K562 (cell line): ENCODE data around the gene ARHGAP26. TPM values are rescaled to one million over a fixed set of nuclear protein-coding genes. Genes with fewer than 3 reads are reported as not detected.

Experiments
- ARHGAP35 ChIP-seq: fragments of 450-650 bp; IDR thresholded peaks from 2 replicates; pipeline ENCODE4 v1.6.1; 2018; ENCODE audit not compliant: partially characterized antibody
- CTBP1 ChIP-seq: fragments of 450-650 bp; IDR thresholded peaks from 2 replicates; pipeline ENCODE4 v1.6.1; 2016; ENCODE audit warnings: borderline replicate concordance
- EHMT2 ChIP-seq: fragments of 450-650 bp; IDR thresholded peaks from 2 replicates; pipeline ENCODE4 v1.6.1; 2018; ENCODE audit warnings: antibody characterized with exemption
- ETV1 ChIP-seq: fragments of 450-650 bp; conservative IDR thresholded peaks from 2 replicates; pipeline ENCODE4 v1.6.1; 2016; ENCODE audit warnings: missing genetic modification characterization, control low read depth, low read depth, missing compliant biosample characterization
- FOXJ2 ChIP-seq: fragments of 200-800 bp; sonication (Bioruptor generic); IDR thresholded peaks from 2 replicates; pipeline ENCODE4 v1.6.1; 2016; ENCODE audit warnings: missing genetic modification characterization, missing compliant biosample characterization
- JUND ChIP-seq, 2 experiments: IDR thresholded peaks; 2 replicates in 1 of 2; 3 replicates in 1 of 2; pipeline ENCODE4 v1.6.1; 2011; ENCODE audit warnings: borderline replicate concordance in 2 of 2, low read depth in 2 of 2, low read length in 2 of 2, improper control_type of control experiment in 1 of 2, missing biosample characterization in 1 of 2, missing genetic modification characterization in 1 of 2, missing genetic modification reagents in 1 of 2
- MAFK ChIP-seq: IDR thresholded peaks from 2 replicates; pipeline ENCODE4 v1.6.1; 2011; ENCODE audit warnings: low read length, improper control_type of control experiment
- NFIX ChIP-seq: fragments of 250-450 bp; sonication (Bioruptor Pico); IDR thresholded peaks from 2 replicates; pipeline ENCODE4 v1.4.0; 2020; ENCODE audit warnings: low read depth, mild to moderate bottlenecking, moderate library complexity
- PTTG1 ChIP-seq: fragments of 450-650 bp; IDR thresholded peaks from 2 replicates; pipeline ENCODE4 v1.6.1; 2016; ENCODE audit warnings: low read depth, mild to moderate bottlenecking, missing genetic modification characterization, missing compliant biosample characterization
- TOE1 ChIP-seq, 2 experiments: fragments of 450-650 bp in 1 of 2; sonication (generic) in 1 of 2; formaldehyde crosslinking in 1 of 2; IDR thresholded peaks; 2 replicates each; pipeline versions ENCODE4 v1.7.1 to v1.8.0; 2016 to 2022; ENCODE audit warnings: borderline replicate concordance in 2 of 2, mild to moderate bottlenecking in 2 of 2, antibody characterized with exemption in 1 of 2, inconsistent platforms in 1 of 2, low read depth in 1 of 2, missing genetic modification reagents in 1 of 2, moderate library complexity in 1 of 2
- ZNF316 ChIP-seq: fragments of 450-650 bp; IDR thresholded peaks from 2 replicates; pipeline ENCODE4 v1.6.1; 2016
- ZNF354B ChIP-seq: fragments of 250-450 bp; sonication (Bioruptor Pico); IDR thresholded peaks from 2 replicates; pipeline ENCODE4 v1.4.0; 2020
- ZNF561 ChIP-seq: fragments of 450-650 bp; formaldehyde crosslinking; conservative IDR thresholded peaks from 2 replicates; pipeline ENCODE4 v1.4.0; 2020; ENCODE audit warnings: mild to moderate bottlenecking, moderate library complexity
- ZNF57 ChIP-seq: fragments of 450-650 bp; formaldehyde crosslinking; IDR thresholded peaks from 2 replicates; pipeline ENCODE4 v1.4.0; 2020; ENCODE audit warnings: mild to moderate bottlenecking, moderate library complexity
- ZNF589 ChIP-seq: fragments of 200-800 bp; sonication (Bioruptor generic); IDR thresholded peaks from 2 replicates; pipeline ENCODE4 v1.6.1; 2016; ENCODE audit warnings: low read depth, missing genetic modification characterization, missing compliant biosample characterization
- polyA plus RNA-seq, 8 experiments: library from polyadenylated mRNA; depleted of rRNA in 4 of 8; stranded (reverse) in 5 of 8; unstranded in 3 of 8; fragments of >200 nt; fragmentation: Nextera tagmentation in 2 of 8; fragmentation: Illumina TruSeq in 1 of 8; extraction: Ambion mirVana in 2 of 8; extraction: Trizol in 1 of 8; gene quantifications; 2 replicates each; pipeline versions ENCODE4 v1.2.1 to v1.2.3, GENCODE V29; 2011 to 2014; ENCODE audit warnings: inconsistent platforms in 1 of 8, missing spikeins in 1 of 8
- total RNA-seq, 7 experiments: library from RNA; depleted of rRNA in 6 of 7; stranded (reverse); fragments of >200 nt in 6 of 7; fragmentation: Illumina TruSeq in 2 of 7; extraction: Trizol in 2 of 7; gene quantifications; 2 replicates each; pipeline versions ENCODE4 v1.2.1 to v1.2.3, GENCODE V29; 2011 to 2021; ENCODE audit warnings: low replicate concordance in 1 of 7
- TF ChIP-seq, protein P1 (sequence below): fragments of 450-650 bp; IDR thresholded peaks from 2 replicates; pipeline ENCODE4 v1.6.1; 2017; ENCODE audit warnings: antibody characterized with exemption, mild to moderate bottlenecking
- TF ChIP-seq, protein P2 (sequence below): sonication (generic); formaldehyde crosslinking; IDR thresholded peaks from 2 replicates; pipeline ENCODE4 v1.9.0; 2022; ENCODE audit warnings: mild to moderate bottlenecking, missing genetic modification reagents
- TF ChIP-seq, protein P3 (sequence below): fragments of 450-650 bp; IDR thresholded peaks from 2 replicates; pipeline ENCODE4 v1.7.0; 2016; ENCODE audit warnings: borderline replicate concordance
- TF ChIP-seq, protein P4 (sequence below): fragments of 250-450 bp; sonication (Bioruptor Pico); IDR thresholded peaks from 2 replicates; pipeline ENCODE4 v1.4.0; 2020

The ARHGAP26 gene
- total and polyA plus RNA-seq, 9 of the 15 experiments (the other 6 are each of a cell fraction or from before 2014, with no cell fraction given), result 0.13 to 1.1 (median 0.55) TPM

DNA sequence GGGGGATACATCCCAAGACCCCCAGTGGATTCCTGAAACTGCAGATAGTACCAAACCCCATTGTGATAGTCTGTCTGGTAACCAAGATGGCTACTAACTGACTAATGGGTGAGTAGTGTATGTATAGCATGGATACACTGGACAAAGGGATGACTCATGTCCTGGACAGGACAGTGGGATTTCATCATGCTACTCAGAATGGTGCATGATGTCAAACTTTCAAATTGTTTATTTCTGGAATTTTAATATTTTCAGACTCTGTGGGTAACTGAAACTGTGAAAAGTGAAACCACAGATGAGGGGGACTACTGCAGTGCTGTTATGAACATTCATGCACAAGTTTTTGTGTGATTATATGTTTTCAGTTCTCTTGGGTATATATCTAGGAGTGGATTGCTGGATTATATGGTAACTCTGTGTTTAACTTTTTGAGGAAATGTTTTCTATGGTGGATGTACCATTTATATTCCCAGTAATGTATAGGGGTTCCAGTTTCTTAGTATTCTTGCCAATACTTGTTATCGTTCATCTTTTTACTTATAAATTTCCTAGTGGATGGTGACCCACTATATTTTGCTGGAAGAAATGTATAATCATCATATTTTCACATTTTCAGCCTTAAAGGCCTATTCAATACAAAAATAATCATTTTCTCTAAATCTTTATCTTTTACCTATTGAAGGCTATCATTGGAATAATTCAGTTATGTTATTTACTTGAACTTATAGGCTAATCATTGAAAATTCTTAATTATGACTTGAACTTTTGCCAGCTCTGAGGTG, 492.4 kb downstream of the ARHGAP26 start (continued):
- TF ChIP-seq, protein P1, sequence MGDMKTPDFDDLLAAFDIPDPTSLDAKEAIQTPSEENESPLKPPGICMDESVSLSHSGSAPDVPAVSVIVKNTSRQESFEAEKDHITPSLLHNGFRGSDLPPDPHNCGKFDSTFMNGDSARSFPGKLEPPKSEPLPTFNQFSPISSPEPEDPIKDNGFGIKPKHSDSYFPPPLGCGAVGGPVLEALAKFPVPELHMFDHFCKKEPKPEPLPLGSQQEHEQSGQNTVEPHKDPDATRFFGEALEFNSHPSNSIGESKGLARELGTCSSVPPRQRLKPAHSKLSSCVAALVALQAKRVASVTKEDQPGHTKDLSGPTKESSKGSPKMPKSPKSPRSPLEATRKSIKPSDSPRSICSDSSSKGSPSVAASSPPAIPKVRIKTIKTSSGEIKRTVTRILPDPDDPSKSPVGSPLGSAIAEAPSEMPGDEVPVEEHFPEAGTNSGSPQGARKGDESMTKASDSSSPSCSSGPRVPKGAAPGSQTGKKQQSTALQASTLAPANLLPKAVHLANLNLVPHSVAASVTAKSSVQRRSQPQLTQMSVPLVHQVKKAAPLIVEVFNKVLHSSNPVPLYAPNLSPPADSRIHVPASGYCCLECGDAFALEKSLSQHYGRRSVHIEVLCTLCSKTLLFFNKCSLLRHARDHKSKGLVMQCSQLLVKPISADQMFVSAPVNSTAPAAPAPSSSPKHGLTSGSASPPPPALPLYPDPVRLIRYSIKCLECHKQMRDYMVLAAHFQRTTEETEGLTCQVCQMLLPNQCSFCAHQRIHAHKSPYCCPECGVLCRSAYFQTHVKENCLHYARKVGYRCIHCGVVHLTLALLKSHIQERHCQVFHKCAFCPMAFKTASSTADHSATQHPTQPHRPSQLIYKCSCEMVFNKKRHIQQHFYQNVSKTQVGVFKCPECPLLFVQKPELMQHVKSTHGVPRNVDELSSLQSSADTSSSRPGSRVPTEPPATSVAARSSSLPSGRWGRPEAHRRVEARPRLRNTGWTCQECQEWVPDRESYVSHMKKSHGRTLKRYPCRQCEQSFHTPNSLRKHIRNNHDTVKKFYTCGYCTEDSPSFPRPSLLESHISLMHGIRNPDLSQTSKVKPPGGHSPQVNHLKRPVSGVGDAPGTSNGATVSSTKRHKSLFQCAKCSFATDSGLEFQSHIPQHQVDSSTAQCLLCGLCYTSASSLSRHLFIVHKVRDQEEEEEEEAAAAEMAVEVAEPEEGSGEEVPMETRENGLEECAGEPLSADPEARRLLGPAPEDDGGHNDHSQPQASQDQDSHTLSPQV, result peak; percentile 58; the same call in 1 of the 2 replicates
- TF ChIP-seq CTBP1 (no peak), PTTG1 (tag) (no peak), FOXJ2 (tag) (peak; percentile 64; the same call in 1 of the 2 replicates), JUND (IDR thresholded peaks at IDR 0.05; ENCODE audit: borderline replicate concordance, low read depth, low read length) (peak; percentile 94), JUND (tag; IDR thresholded peaks at IDR 0.05; ENCODE audit: borderline replicate concordance, low read depth, low read length) (peak; percentile 91), MAFK (peak; percentile 14; the same call in 1 of the 2 replicates), ZNF354B (CRISPR knock-in tag) (no peak), NFIX (CRISPR knock-in tag) (no peak), ZNF316 (peak; percentile 85), ARHGAP35 (no peak), ETV1 (tag) (peak; percentile 36; the same call in 1 of the 2 replicates), ZNF589 (CRISPR knock-in tag) (peak; percentile 80), ZNF57 (no peak), EHMT2 (peak; percentile 64), TOE1 (IDR thresholded peaks at IDR 0.05; ENCODE audit: borderline replicate concordance) (no peak), TOE1 (CRISPR knock-in tag; IDR thresholded peaks at IDR 0.05; ENCODE audit: borderline replicate concordance, low read depth) (no peak), ZNF561 (CRISPR knock-in tag) (no peak)
- TF ChIP-seq, protein P2, sequence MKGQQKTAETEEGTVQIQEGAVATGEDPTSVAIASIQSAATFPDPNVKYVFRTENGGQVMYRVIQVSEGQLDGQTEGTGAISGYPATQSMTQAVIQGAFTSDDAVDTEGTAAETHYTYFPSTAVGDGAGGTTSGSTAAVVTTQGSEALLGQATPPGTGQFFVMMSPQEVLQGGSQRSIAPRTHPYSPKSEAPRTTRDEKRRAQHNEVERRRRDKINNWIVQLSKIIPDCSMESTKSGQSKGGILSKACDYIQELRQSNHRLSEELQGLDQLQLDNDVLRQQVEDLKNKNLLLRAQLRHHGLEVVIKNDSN (CRISPR knock-in tag), result no peak
- TF ChIP-seq, protein P3, sequence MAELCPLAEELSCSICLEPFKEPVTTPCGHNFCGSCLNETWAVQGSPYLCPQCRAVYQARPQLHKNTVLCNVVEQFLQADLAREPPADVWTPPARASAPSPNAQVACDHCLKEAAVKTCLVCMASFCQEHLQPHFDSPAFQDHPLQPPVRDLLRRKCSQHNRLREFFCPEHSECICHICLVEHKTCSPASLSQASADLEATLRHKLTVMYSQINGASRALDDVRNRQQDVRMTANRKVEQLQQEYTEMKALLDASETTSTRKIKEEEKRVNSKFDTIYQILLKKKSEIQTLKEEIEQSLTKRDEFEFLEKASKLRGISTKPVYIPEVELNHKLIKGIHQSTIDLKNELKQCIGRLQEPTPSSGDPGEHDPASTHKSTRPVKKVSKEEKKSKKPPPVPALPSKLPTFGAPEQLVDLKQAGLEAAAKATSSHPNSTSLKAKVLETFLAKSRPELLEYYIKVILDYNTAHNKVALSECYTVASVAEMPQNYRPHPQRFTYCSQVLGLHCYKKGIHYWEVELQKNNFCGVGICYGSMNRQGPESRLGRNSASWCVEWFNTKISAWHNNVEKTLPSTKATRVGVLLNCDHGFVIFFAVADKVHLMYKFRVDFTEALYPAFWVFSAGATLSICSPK, result no peak
- TF ChIP-seq, protein P4, sequence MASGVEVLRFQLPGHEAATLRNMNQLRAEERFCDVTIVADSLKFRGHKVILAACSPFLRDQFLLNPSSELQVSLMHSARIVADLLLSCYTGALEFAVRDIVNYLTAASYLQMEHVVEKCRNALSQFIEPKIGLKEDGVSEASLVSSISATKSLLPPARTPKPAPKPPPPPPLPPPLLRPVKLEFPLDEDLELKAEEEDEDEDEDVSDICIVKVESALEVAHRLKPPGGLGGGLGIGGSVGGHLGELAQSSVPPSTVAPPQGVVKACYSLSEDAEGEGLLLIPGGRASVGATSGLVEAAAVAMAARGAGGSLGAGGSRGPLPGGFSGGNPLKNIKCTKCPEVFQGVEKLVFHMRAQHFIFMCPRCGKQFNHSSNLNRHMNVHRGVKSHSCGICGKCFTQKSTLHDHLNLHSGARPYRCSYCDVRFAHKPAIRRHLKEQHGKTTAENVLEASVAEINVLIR, result 0 out of 2 replicates have a peak, but pooled peaks have one; percentile 30
